GM21360 (cell line): ENCODE measurements around the gene GTF3C4.

Experiments
- ATAC-seq: cut with Tn5 transposase; IDR thresholded peaks from one replicate; pipeline ENCODE4 v1.9.1; 2021; ENCODE audit warnings: mild to moderate bottlenecking, moderate library complexity; ENCODE audit not compliant: unreplicated experiment

The GTF3C4 gene

DNA sequence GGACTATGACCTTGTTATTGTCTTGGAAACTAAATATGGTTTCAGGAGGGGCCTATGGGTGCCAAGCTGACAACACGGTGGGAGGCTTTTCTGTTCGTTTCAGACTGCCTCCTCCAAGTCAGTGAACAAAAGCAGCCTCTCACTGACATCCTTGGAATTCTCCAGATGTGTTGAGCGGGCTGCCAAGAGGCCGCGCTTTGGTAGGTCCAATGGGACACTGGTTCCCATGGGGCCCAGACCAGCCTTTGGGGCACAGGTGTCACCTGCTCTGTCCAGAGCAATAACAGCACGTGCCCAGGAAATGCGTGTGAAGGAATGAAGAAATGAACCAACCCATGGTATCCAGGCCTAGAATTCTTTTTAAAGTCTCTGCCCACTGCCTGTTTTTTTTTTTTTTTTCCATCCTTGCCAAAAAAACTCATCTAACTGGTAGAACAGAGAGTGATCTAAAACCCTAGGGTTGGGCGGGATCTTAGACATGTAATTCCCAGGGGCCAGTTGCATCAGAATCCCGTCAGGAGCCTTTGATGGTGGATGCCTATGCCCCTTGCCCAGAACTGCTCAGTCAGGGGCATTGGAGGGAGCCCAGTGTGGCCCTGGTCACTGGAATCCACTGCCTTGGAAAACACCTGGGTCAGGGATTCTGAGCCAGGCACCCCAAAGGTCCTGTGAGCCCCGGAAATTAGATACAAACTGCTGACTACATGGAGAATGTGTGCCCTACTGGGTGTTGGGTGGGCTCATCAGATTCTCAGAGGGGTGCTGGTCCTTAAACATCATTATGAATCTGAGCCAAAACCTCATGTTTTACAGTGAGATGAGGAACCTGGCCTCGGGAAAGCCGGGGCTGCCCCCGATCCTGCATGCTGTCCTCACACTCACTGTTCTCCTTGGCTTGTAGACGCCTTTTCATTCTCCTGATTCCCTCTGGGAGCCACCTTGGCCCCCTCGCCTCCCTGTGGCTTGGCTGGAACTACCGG lies 60.1 kb downstream of the GTF3C4 start:
- ATAC-seq, result no peak

- ATAC-seq, result no peak
Observed at GRCh38 chr9:132731230-132731629, 61.0 kb downstream of the GTF3C4 start.

GRCh38 chr9:132732326-132733259 lies 62.3 kb downstream of the GTF3C4 start:
- no peak for ATAC-seq

DNA sequence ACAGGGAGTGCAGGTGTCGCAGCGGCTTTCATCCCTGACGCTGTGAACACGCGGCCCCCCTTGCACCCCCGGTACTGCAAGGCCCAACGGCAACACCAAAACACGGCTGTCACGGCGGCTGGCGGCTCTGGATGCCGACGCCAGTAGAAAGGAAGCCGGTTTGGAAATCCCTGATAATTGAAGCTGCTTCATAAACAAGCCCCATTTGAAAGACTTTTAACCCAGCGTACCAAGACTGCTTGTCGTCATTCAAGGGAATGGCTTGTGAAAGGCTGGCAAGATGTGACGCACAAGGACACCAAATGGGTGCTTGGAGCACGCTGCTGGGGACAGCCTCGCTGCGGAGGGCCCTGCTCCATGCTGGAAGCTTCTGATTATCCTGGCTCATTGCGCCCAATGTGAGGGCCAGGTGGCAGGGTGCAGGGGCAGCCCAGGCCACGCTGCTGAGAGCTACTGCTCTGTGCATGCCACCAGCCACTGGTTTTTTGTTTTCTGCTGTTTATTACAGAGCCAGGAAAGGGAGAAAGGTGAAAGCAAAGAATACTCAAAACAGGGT lies 63.1 kb downstream of the GTF3C4 start:
- no peak for ATAC-seq

GRCh38 chr9:132739710-132740310 lies 69.5 kb downstream of the GTF3C4 start:
- no peak for ATAC-seq

- ATAC-seq, result no peak
Observed at GRCh38 chr9:132740526-132741309, 70.5 kb downstream of the GTF3C4 start.

DNA sequence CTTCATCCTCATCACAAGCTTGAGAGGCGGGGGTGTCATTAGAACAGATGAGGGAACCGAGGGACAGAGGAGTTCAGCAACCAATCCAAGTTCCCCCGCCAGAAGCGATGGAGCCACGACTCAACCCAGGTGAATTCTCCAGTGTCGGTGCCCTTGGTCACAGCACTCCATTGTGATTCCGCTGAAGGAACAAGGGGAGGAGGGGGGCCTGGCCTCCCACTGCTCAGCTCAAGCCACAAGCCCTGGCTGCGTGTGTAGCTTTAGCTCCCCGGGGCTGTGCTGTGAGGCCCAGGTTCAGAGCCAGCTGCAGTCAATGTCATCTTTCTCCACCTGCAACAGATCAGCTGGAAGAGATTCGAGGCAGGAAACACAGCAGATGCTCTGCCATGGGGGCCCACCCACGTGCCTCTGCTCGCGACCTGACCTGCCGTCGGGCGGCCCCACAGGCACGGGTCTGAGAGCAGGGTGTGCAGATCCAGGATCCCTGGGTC lies 72.6 kb downstream of the GTF3C4 start:
- ATAC-seq, result no peak

GRCh38 chr9:132743931-132744479 lies 73.7 kb downstream of the GTF3C4 start:
- ATAC-seq, result no peak
